Duodenal mucosa (tissue), 2 donors: ENCODE data around the gene CHD6.

Source experiments
- H3K27ac ChIP-seq: one replicate; pipeline ENCODE4 v1.7.0; 2013; ENCODE audit warnings: low read depth, low read length
- H3K27me3 ChIP-seq, 2 donors: one replicate each; pipeline ENCODE4 v1.7.0; 2013; ENCODE audit warnings: low read length in 2 of 2, control low read depth in 1 of 2; ENCODE audit not compliant: insufficient read depth in 2 of 2, control insufficient read depth in 1 of 2
- H3K36me3 ChIP-seq, 2 donors: one replicate each; pipeline ENCODE4 v1.7.0; 2013; ENCODE audit warnings: low read length in 2 of 2, control low read depth in 1 of 2; ENCODE audit not compliant: insufficient read depth in 2 of 2, control insufficient read depth in 1 of 2
- H3K4me1 ChIP-seq, 2 donors: one replicate each; pipeline ENCODE4 v1.7.0; 2013; ENCODE audit warnings: low read length in 2 of 2, control low read depth in 1 of 2; ENCODE audit not compliant: insufficient read depth in 2 of 2, control insufficient read depth in 1 of 2
- H3K4me3 ChIP-seq, 2 donors: one replicate each; pipeline ENCODE4 v1.7.0; 2013; ENCODE audit warnings: low read length in 2 of 2, low read depth in 1 of 2
- H3K9ac ChIP-seq, 2 donors: one replicate each; pipeline ENCODE4 v1.7.0; 2013; ENCODE audit warnings: low read length in 2 of 2, low read depth in 1 of 2
- H3K9me3 ChIP-seq, 2 donors: one replicate each; pipeline ENCODE4 v1.7.0; 2013; ENCODE audit warnings: low read length in 2 of 2, control low read depth in 1 of 2; ENCODE audit not compliant: control insufficient read depth in 1 of 2

The CHD6 gene

GRCh38 chr20:41497186-41497895 is 120.8 kb downstream of the CHD6 start:
- Histone ChIP-seq H3K27ac (no peak overlapping the region), H3K27me3 (no peaks in the 10 kb centered on the region), H3K4me3 (no peak overlapping the region), H3K4me1 (no peaks in the 10 kb centered on the region), H3K9me3 (no peaks in the 10 kb centered on the region), H3K9ac (no peak overlapping the region), H3K36me3 (peaks cover 4 to 32% of the 10 kb centered on the region in 2 donors)

- Histone ChIP-seq H3K9me3 (no peaks in the 10 kb centered on the region), H3K27ac (no peak overlapping the region), H3K4me3 (no peak overlapping the region), H3K9ac (no peak overlapping the region), H3K4me1 (no peaks in the 10 kb centered on the region), H3K27me3 (no peaks in the 10 kb centered on the region), H3K36me3 (peaks cover 15 to 57% of the 10 kb centered on the region in 2 donors)
These were observed 123.7 kb downstream of the CHD6 start for GRCh38 chr20:41494451-41494850.

- Histone ChIP-seq H3K27me3 (no peaks in the 10 kb centered on the region), H3K27ac (no peak overlapping the region), H3K9ac (no peak overlapping the region), H3K36me3 (peaks cover 34 to 51% of the 10 kb centered on the region in 2 donors), H3K9me3 (no peaks in the 10 kb centered on the region), H3K4me3 (no peak overlapping the region), H3K4me1 (no peaks in the 10 kb centered on the region)
These were observed 134.6 kb downstream of the CHD6 start for GRCh38 chr20:41483553-41483930.

GRCh38 chr20:41482647-41483552 is 135.3 kb downstream of the CHD6 start:
- Histone ChIP-seq H3K27ac (no peak overlapping the region), H3K9me3 (no peaks in the 10 kb centered on the region), H3K4me3 (no peak overlapping the region), H3K36me3 (peaks cover 28 to 44% of the 10 kb centered on the region in 2 donors), H3K4me1 (no peaks in the 10 kb centered on the region), H3K9ac (no peak overlapping the region), H3K27me3 (no peaks in the 10 kb centered on the region)

- Histone ChIP-seq H3K9me3 (no peaks in the 10 kb centered on the region), H3K9ac (no peak overlapping the region), H3K27ac (no peak overlapping the region), H3K4me1 (peaks cover 9 to 12% of the 10 kb centered on the region in 2 donors), H3K27me3 (no peaks in the 10 kb centered on the region), H3K4me3 (no peak overlapping the region), H3K36me3 (peaks cover 12 to 21% of the 10 kb centered on the region in 2 donors)
These were observed 138.0 kb downstream of the CHD6 start for GRCh38 chr20:41480054-41480770.

GRCh38 chr20:41479113-41479512 is 139.1 kb downstream of the CHD6 start:
- H3K36me3 ChIP-seq, result peaks cover 6 to 10% of the 10 kb centered on the region in 2 donors
- no peak overlapping the region for H3K9ac ChIP-seq
- H3K9me3 ChIP-seq, result no peaks in the 10 kb centered on the region
- H3K4me1 ChIP-seq, result peaks cover 9 to 14% of the 10 kb centered on the region in 2 donors
- no peak overlapping the region for H3K27ac ChIP-seq
- no peaks in the 10 kb centered on the region for H3K27me3 ChIP-seq
- no peak overlapping the region for H3K4me3 ChIP-seq

- no peak overlapping the region for H3K9ac ChIP-seq
- no peak overlapping the region for H3K4me3 ChIP-seq
- no peaks in the 10 kb centered on the region for H3K9me3 ChIP-seq
- no peaks in the 10 kb centered on the region for H3K27me3 ChIP-seq
- peaks cover 9 to 14% of the 10 kb centered on the region in 2 donors for H3K4me1 ChIP-seq
- no peak overlapping the region for H3K27ac ChIP-seq
- H3K36me3 ChIP-seq, result peaks cover 0 to 4% of the 10 kb centered on the region in 2 donors
These were observed 140.2 kb downstream of the CHD6 start for GRCh38 chr20:41478026-41478425.

GRCh38 chr20:41476446-41476845 is 141.7 kb downstream of the CHD6 start:
- Histone ChIP-seq H3K27ac (no peak overlapping the region), H3K4me1 (peaks cover 9 to 14% of the 10 kb centered on the region in 2 donors), H3K4me3 (no peak overlapping the region), H3K36me3 (peaks cover 0 to 10% of the 10 kb centered on the region in 2 donors), H3K9ac (no peak overlapping the region), H3K27me3 (no peaks in the 10 kb centered on the region), H3K9me3 (no peaks in the 10 kb centered on the region)

GRCh38 chr20:41476013-41476441 is 142.2 kb downstream of the CHD6 start:
- Histone ChIP-seq H3K9ac (no peak overlapping the region), H3K27ac (no peak overlapping the region), H3K9me3 (no peaks in the 10 kb centered on the region), H3K27me3 (no peaks in the 10 kb centered on the region), H3K36me3 (peaks cover 0 to 10% of the 10 kb centered on the region in 2 donors), H3K4me3 (no peak overlapping the region), H3K4me1 (peaks cover 9 to 14% of the 10 kb centered on the region in 2 donors)
